ENCODE measurements around the gene WDSUB1. TPM values are rescaled to one million over a fixed set of nuclear protein-coding genes. Genes with fewer than 3 reads are reported as not detected.

Gene WDSUB1
- total RNA-seq, 1 experiment from 2014 or later = 7.7 TPM

DNA sequence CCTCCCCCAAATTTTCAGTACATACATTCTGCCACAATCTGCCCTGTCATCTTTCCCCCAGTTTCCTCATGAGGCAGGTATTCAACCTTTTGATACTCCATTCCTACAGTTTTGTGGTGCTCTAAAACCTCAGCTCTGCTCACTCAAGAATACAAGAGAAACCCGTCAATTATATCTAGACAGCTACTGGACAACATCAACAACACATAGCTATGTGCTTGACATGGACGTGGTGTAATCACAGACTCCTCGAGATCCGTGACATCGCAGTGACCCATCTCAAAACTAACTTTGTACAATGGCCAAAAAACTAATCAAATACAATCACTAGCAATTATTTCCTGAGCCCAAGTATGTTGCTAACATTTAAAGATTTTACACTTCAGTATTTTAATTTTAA lies 23.6 kb downstream of the WDSUB1 start:
- ChIA-PET CTCF (no interaction called here), POLR2A (no interaction called here)
- TF ChIP-seq SIN3A (IDR thresholded peaks at IDR 0.05; ENCODE audit: borderline replicate concordance, insufficient read depth, low read depth, low read length) = no peak
- DNase-seq (ENCODE audit: low read depth, low spot score) = no peak
- Histone ChIP-seq H3K4me3 (ENCODE audit: low read depth in 2 of 2, low read length in 2 of 2) (no peak overlapping the region), H3K4me1 (ENCODE audit: control insufficient read depth, insufficient read depth, low read length) (no peaks in the 10 kb centered on the region), H3K27me3 (ENCODE audit: control insufficient read depth, insufficient read depth, low read length) (no peaks in the 10 kb centered on the region), H3K36me3 (ENCODE audit: control insufficient read depth, insufficient read depth, low read length) (no peaks in the 10 kb centered on the region; the same call in 1 of the 2 replicates), H3K27ac (ENCODE audit: low read length) (no peak overlapping the region), H3K9me3 (ENCODE audit: control insufficient read depth, insufficient read depth, low read depth, low read length) (no peaks in the 10 kb centered on the region)
- TSS peak; percentile 26 for BruUV-seq (replicated peaks)
- in situ Hi-C loops (cut with HindIII; ENCODE audit: low pct_unique_long_range_greater_than_20kb, low sequenced_read_pairs) (no loop called here), intact Hi-C loops (cut with micrococcal nuclease; ENCODE audit: unreplicated experiment) (no loop called here)
- ATAC-seq = no peak

DNA sequence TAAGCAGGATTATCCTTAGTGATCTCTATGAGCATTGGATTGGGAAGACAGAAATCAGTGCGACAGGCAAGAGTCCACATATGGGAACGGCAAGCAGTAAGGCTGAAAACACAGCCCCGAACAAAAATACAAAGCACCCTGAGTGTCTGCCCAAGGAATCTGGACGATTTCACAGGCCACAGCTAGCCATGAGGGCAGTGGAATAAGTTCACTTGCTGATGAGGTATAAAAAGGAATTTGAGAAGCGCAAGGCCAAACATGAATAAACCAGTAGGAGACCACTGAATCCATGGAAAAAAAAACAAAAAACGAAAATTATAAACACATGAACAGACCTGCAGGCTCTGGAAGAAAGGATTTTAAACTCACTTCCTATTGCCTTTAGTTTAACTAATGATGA lies 24.3 kb downstream of the WDSUB1 start:
- intact Hi-C loops (cut with micrococcal nuclease; ENCODE audit: unreplicated experiment) = no loop called here
- Histone ChIP-seq H3K4me3 (ENCODE audit: low read depth in 2 of 2, low read length in 2 of 2) (no peak overlapping the region), H3K27ac (ENCODE audit: low read length) (no peak overlapping the region), H3K4me1 (ENCODE audit: control insufficient read depth, insufficient read depth, low read length) (no peaks in the 10 kb centered on the region), H3K36me3 (ENCODE audit: control insufficient read depth, insufficient read depth, low read length) (no peaks in the 10 kb centered on the region; the same call in 1 of the 2 replicates), H3K9me3 (ENCODE audit: control insufficient read depth, insufficient read depth, low read depth, low read length) (no peaks in the 10 kb centered on the region), H3K27me3 (ENCODE audit: control insufficient read depth, insufficient read depth, low read length) (no peaks in the 10 kb centered on the region)
- ChIA-PET CTCF (no interaction called here), POLR2A (no interaction called here)
- TF ChIP-seq, protein P1, sequence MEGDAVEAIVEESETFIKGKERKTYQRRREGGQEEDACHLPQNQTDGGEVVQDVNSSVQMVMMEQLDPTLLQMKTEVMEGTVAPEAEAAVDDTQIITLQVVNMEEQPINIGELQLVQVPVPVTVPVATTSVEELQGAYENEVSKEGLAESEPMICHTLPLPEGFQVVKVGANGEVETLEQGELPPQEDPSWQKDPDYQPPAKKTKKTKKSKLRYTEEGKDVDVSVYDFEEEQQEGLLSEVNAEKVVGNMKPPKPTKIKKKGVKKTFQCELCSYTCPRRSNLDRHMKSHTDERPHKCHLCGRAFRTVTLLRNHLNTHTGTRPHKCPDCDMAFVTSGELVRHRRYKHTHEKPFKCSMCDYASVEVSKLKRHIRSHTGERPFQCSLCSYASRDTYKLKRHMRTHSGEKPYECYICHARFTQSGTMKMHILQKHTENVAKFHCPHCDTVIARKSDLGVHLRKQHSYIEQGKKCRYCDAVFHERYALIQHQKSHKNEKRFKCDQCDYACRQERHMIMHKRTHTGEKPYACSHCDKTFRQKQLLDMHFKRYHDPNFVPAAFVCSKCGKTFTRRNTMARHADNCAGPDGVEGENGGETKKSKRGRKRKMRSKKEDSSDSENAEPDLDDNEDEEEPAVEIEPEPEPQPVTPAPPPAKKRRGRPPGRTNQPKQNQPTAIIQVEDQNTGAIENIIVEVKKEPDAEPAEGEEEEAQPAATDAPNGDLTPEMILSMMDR (IDR thresholded peaks at IDR 0.05) = no peak
- TF ChIP-seq SIN3A (IDR thresholded peaks at IDR 0.05; ENCODE audit: borderline replicate concordance, insufficient read depth, low read depth, low read length) (no peak), TCF7L2 (IDR thresholded peaks at IDR 0.05; ENCODE audit: low read depth, low read length) (no peak), POLR2AphosphoS5 (IDR thresholded peaks at IDR 0.05; ENCODE audit: low read depth, low read length) (no peak)
- TF ChIP-seq, protein P2, sequence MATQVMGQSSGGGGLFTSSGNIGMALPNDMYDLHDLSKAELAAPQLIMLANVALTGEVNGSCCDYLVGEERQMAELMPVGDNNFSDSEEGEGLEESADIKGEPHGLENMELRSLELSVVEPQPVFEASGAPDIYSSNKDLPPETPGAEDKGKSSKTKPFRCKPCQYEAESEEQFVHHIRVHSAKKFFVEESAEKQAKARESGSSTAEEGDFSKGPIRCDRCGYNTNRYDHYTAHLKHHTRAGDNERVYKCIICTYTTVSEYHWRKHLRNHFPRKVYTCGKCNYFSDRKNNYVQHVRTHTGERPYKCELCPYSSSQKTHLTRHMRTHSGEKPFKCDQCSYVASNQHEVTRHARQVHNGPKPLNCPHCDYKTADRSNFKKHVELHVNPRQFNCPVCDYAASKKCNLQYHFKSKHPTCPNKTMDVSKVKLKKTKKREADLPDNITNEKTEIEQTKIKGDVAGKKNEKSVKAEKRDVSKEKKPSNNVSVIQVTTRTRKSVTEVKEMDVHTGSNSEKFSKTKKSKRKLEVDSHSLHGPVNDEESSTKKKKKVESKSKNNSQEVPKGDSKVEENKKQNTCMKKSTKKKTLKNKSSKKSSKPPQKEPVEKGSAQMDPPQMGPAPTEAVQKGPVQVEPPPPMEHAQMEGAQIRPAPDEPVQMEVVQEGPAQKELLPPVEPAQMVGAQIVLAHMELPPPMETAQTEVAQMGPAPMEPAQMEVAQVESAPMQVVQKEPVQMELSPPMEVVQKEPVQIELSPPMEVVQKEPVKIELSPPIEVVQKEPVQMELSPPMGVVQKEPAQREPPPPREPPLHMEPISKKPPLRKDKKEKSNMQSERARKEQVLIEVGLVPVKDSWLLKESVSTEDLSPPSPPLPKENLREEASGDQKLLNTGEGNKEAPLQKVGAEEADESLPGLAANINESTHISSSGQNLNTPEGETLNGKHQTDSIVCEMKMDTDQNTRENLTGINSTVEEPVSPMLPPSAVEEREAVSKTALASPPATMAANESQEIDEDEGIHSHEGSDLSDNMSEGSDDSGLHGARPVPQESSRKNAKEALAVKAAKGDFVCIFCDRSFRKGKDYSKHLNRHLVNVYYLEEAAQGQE (IDR thresholded peaks at IDR 0.05; ENCODE audit: insufficient read depth in 1 of 2, low read depth in 2 of 2, low read length in 1 of 2) = no peak
- in situ Hi-C loops (cut with HindIII; ENCODE audit: low pct_unique_long_range_greater_than_20kb, low sequenced_read_pairs) = no loop called here
- no TSS peak for BruUV-seq (replicated peaks)
- DNase-seq (ENCODE audit: low read depth, low spot score) (no peak), ATAC-seq (no peak)

DNA sequence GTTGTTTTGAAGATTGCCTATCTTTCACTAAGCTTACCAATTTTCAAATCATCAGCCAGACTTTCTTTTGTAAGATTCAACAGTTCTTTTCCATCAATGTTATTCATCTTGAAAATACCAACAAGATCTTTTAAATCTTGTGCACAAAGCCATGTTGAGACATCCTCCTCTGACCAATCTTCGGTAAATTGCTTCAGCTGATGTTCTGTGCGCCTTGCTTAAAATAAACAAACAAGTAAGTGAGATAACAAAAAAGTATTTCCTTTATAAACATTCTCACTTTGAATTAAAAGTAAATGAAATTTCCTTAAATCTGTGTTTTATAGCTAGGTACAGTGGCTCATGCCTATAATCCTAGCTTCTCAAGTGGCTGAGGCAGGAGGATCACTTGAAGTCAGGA lies 30.3 kb downstream of the WDSUB1 start:
- TF ChIP-seq POLR2AphosphoS5 (IDR thresholded peaks at IDR 0.05; ENCODE audit: low read depth, low read length) (no peak), SIN3A (IDR thresholded peaks at IDR 0.05; ENCODE audit: borderline replicate concordance, insufficient read depth, low read depth, low read length) (no peak)
- TF ChIP-seq, protein P2 (IDR thresholded peaks at IDR 0.05; ENCODE audit: insufficient read depth in 1 of 2, low read depth in 2 of 2, low read length in 1 of 2) = no peak
- in situ Hi-C loops (cut with HindIII; ENCODE audit: low pct_unique_long_range_greater_than_20kb, low sequenced_read_pairs) = no loop called here
- no peaks in the 10 kb centered on the region for H3K27me3 ChIP-seq (ENCODE audit: control insufficient read depth, insufficient read depth, low read length)
- H3K4me3 ChIP-seq (ENCODE audit: low read depth in 2 of 2, low read length in 2 of 2) = no peak overlapping the region
- intact Hi-C loops (cut with micrococcal nuclease; ENCODE audit: unreplicated experiment) = no loop called here
- ChIA-PET POLR2A (no interaction called here), CTCF (no interaction called here)
- no peaks in the 10 kb centered on the region for H3K9me3 ChIP-seq (ENCODE audit: control insufficient read depth, insufficient read depth, low read depth, low read length)
- no peaks in the 10 kb centered on the region for H3K4me1 ChIP-seq (ENCODE audit: control insufficient read depth, insufficient read depth, low read length)
- no peak overlapping the region for H3K27ac ChIP-seq (ENCODE audit: low read length)
- no peak for ATAC-seq
- BruUV-seq (replicated peaks) = no TSS peak
- no peak for DNase-seq (ENCODE audit: low read depth, low spot score)
- H3K36me3 ChIP-seq (ENCODE audit: control insufficient read depth, insufficient read depth, low read length) = peaks cover 2% of the 10 kb centered on the region; the same call in 1 of the 2 replicates
